HG02943 (cell line): ENCODE data around the gene SPDEF.

Source experiments
- ATAC-seq: cut with Tn5 transposase; IDR thresholded peaks from one replicate; pipeline ENCODE4 v1.9.1; 2021; ENCODE audit warnings: mild to moderate bottlenecking, low read depth, moderate library complexity; ENCODE audit not compliant: unreplicated experiment

SPDEF gene

DNA sequence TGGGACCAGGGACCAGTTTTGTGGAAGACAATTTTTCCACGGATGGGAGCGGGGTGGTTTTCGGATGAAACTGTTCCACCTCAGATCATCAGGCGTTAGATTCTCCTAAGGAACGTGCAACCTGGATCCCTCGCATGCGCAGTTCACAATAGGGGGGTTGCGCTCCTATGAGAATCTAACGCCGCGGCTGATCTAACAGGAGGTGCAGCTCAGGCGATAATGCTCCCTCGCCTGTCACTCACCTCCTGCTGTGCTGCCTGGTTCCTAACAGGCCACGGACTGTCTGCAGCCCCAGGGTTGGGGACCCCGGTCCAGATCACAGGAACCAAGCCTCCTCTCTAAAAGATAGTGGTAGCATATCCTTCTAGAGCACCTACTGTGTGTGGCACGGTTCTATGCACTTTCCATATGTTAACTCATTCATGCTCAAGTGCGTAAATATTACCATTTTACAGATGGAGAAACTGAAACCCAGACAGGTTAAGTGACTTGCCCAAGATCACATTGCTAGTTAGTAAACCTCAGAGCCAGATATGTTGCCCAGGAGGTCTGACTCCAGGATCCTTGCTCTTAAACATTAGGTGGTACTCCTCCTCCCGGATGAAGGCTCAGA, 25.3 kb downstream of the SPDEF start:
- no peak for ATAC-seq

DNA sequence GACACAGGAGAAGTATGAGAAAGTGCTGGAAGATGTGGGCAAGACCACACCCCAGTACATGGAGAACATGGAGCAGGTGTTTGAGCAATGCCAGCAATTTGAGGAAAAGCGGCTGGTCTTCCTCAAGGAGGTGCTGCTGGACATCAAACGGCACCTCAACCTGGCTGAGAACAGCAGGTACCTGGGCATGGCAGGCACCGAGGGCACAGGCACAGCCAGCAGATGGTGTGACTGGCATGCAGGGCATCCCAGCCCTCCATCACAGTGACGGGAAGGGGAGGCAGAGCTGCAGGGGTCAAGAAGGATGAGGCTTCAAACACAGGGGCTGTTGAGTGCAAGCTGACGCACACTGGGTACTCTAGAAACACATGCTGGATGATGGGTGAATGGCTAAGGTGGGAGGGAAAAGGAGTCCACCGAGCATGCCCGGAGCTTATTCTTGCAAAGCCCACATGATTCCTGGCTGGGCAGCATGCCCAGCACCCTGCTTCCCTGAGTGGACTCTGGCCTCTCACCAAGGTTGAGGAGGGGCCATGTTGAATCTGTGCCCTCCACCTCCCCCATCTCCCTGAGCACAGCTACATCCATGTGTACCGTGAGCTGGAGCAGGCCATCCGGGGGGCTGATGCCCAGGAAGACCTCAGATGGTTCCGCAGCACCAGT, 26.3 kb downstream of the SPDEF start:
- no peak for ATAC-seq

DNA sequence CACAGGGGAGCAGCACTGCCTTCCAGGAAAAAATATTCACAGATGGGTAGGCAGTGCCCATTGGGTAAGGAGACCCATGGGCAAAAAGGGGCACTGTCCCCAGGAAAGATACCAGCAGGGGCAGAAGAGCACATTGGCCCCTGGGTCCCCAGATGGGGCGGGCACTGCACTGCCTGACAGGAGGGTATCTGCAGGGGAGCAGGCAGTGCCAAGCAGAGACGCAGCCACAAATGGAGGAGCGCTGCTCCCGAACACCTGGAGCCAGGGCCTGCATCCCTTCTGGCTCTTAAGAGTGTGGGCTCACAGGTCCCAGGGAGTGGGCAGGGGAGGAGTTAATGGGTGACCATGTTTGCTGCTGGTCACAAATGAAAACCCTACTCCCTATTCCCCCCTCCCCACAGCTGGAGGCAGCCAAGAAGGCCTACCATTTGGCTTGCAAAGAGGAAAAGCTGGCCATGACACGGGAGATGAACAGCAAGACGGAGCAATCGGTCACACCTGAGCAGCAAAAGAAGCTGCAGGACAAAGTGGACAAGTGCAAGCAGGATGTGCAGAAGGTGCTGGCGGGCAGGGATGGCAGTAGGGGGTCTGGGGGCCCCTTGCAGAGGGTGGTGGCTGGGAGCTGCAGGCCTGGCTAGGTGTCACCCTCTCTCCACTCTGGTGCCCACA, 27.0 kb downstream of the SPDEF start:
- ATAC-seq = no peak

GRCh38 chr6:34527751-34528670, 28.1 kb downstream of the SPDEF start:
- no peak for ATAC-seq

GRCh38 chr6:34526992-34527728, 29.0 kb downstream of the SPDEF start:
- peak; percentile 74 for ATAC-seq

DNA sequence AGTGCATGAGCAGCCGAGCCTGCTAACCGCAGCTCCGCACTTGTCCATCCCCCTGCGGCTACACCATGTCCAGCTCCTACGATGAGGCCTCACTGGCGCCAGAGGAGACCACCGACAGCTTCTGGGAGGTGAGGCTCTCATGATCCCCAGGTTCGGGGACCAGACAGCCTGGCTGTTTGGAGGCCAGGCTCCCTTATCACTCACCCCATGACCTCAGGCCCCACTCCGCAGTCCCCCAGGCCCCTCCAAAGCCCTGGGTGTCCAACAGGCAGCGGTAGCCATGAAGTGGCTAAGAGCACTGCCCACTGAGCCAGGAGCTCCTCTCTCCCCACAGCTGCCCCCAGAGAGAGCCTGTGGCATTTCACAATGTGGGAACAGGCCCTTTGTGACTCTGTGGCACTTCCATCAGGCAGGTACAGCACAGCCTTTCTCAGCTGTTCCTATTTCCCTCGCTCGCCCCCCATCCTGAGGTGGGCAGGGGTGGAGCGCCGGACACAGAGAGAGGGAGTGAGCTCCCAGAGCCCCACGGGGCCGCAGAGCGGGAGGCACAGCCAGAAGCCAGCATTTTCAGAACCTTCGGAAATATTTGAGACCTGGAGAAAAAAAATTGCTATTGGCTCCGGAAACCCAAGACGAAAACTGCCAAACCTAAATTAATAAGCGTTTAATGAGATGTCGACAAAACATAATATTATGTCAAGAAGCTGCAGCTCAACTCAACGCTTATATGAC, 29.7 kb downstream of the SPDEF start:
- no peak for ATAC-seq

DNA sequence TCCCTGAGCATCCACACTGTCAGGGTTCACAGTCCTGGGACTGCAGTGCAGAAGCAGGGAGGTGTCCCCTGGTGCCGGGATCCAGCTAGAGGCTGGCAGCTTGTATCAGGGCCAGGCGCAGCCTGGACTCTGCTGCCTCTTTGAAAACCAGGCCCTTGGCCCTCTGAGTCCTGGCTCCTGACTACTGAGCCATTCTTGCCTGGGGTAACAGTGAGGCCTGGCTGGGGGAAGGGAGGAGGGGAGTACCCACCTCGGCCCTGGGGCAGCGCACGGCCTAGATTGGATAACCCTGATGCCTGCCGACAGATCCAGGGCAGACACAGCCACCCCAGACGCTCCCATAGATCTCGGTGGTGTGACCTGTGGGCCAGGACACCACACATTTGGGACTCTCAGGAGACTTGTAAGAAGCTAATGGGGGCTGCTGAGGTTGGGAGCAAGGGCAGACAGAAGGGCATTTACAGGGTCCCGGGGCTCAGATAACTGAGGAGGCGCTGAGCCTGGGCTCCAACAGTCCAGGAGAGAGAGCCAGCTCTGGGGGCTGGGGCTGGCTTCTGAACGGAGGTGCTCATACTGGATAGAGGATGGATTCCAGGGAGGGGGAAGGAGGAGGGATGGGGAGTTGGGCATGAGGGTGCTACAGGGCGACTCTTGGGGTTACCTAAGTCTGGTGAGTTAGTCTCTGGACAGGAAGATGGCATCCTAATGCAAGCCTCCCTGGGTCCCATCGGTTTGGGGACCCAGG, 30.5 kb downstream of the SPDEF start:
- no peak for ATAC-seq

DNA sequence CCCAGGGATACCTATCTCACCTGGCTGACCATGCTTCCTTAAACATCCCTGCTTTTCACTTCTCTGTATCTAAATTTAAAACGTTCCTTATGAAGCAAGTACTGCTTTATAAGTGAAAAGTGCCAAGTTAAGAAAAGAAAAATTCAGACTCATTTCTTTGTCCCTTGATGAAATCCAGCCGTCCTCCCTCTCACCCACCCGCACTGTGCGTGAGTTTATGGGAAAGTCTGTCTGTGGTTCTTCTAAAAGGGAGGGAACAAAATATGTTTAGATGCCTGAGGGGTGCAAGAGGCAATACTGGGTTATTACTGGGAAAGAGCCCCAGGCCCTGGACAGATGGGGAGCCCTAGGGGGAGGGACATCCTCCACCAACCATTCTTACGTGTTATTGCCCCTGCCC, 31.2 kb downstream of the SPDEF start:
- ATAC-seq = no peak

- no peak for ATAC-seq
These were observed 31.6 kb downstream of the SPDEF start for GRCh38 chr6:34524499-34524898.

GRCh38 chr6:34523441-34524206, 32.5 kb downstream of the SPDEF start:
- no peak for ATAC-seq

- no peak for ATAC-seq
These were observed 33.4 kb downstream of the SPDEF start for GRCh38 chr6:34522761-34523160.

GRCh38 chr6:34521463-34522285, 34.5 kb downstream of the SPDEF start:
- no peak for ATAC-seq

- ATAC-seq = no peak
These were observed 35.3 kb downstream of the SPDEF start for GRCh38 chr6:34520645-34521462.

GRCh38 chr6:34519971-34520644, 36.0 kb downstream of the SPDEF start:
- ATAC-seq = no peak

DNA sequence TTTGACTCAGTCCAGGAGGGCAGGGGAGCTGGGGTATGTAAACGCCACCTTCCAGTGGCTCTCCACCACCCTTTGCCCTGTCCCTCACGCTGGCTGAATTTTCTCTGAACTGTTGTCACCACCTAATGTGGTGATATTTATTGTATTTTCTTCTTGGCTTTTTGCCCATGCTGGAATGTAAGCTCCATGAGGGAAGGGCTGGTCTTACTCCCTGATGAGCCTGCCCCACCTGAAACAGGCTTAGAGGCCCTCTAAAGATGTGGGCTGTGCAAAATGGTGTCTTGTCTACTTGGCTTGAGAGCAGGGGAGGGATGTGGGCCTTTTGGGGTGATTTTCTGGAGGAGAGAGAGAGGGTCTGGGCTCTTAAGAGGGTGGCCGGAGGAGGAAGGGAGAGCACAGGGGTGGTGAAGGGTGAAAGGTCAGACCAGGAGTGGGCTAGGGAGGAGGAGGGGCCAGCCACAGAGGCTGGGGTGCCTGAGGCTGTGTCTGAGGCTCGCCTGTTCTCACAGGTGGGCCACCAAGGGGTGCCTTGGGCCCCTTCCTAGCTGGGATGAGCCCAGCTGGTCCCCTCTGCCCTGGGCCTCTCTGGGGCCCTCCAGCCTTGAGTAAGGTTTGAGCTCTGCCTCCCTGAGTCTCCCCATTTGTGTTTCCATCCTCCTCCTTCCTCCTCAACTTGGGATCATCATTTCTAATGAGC, 37.3 kb downstream of the SPDEF start:
- no peak for ATAC-seq
